Fibroblast of skin of right biceps (primary cell): Measurements from ENCODE around the gene RGS13.

Source experiments
- DNase-seq: peaks from one replicate; pipeline ENCODE4 v3.0.0-alpha.2; 2013

RGS13 gene

GRCh38 chr1:192626366-192627179 lies 9.4 kb upstream of the RGS13 start:
- no peak for DNase-seq

GRCh38 chr1:192627901-192628300 lies 8.0 kb upstream of the RGS13 start:
- DNase-seq = no peak

GRCh38 chr1:192628396-192629057 lies 7.4 kb upstream of the RGS13 start:
- DNase-seq = no peak

- no peak for DNase-seq
These were observed 6.3 kb upstream of the RGS13 start for GRCh38 chr1:192629612-192630011.

- DNase-seq = no peak
These were observed 5.2 kb upstream of the RGS13 start for GRCh38 chr1:192630521-192631287.

- DNase-seq = no peak
These were observed 4.2 kb upstream of the RGS13 start for GRCh38 chr1:192631749-192632148.

GRCh38 chr1:192632188-192632587 lies 3.8 kb upstream of the RGS13 start:
- no peak for DNase-seq

GRCh38 chr1:192632641-192633532 lies 3.1 kb upstream of the RGS13 start:
- DNase-seq = no peak

- DNase-seq = peak; percentile 16
These were observed 2.3 kb upstream of the RGS13 start for GRCh38 chr1:192633533-192634253.

GRCh38 chr1:192635041-192635440 lies 906 bp upstream of the RGS13 start:
- no peak for DNase-seq

- DNase-seq = peak; percentile 85
These were observed 3.8 kb downstream of the RGS13 start for GRCh38 chr1:192639607-192640368.

GRCh38 chr1:192652159-192652558 lies 16.2 kb downstream of the RGS13 start:
- DNase-seq = no peak

- DNase-seq = no peak
These were observed 18.2 kb downstream of the RGS13 start for GRCh38 chr1:192654120-192654519.

- DNase-seq = peak; percentile 90
These were observed 18.8 kb downstream of the RGS13 start for GRCh38 chr1:192654591-192655251.

GRCh38 chr1:192657760-192658159 lies 21.8 kb downstream of the RGS13 start:
- DNase-seq = peak; percentile 6

- DNase-seq = no peak
These were observed 22.3 kb downstream of the RGS13 start for GRCh38 chr1:192658255-192658654.

- peak; percentile 38 for DNase-seq
These were observed 24.7 kb downstream of the RGS13 start for GRCh38 chr1:192660613-192661012.

GRCh38 chr1:192668409-192668983 lies 32.5 kb downstream of the RGS13 start:
- no peak for DNase-seq

- DNase-seq = no peak
These were observed 33.2 kb downstream of the RGS13 start for GRCh38 chr1:192669174-192669573.

GRCh38 chr1:192675716-192676115 lies 39.8 kb downstream of the RGS13 start:
- DNase-seq = no peak
